ENCODE results near the gene VIT.

DNA sequence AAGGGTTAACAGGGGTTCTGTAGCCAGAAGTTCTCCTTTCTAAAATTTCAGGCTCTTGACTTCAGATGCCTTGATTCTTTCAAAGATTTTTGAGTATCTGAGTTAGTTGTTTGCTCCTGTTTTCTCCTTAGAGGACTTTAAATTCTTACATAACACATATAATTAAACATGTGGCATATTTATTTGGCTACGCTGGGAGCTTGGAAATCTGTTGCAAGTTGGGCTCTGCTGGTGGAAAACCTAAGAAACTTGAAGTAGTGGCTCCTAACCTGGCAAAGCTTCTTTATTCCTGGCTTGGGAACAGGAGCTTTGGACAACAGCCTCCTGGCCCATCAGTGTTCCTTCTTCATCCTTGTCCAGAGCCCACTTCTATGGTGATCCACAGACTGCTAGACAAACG, 72.6 kb downstream of the VIT start:
- TF ChIP-seq POLR2AphosphoS5 (IDR thresholded peaks at IDR 0.05; ENCODE audit: low read depth, low read length) (no peak), POLR2A (IDR thresholded peaks at IDR 0.05; ENCODE audit: low read depth, low read length) (no peak), SPI1 (IDR thresholded peaks at IDR 0.05; ENCODE audit: low read depth, low read length) (no peak), POU2F2 (IDR thresholded peaks at IDR 0.05; ENCODE audit: low read depth, low read length) (no peak), PAX5 (IDR thresholded peaks at IDR 0.05; ENCODE audit: insufficient read depth, low read length, severe bottlenecking) (no peak)

Measured in GM12891 (cell line).